Activated B cell treated with CpG ODN at 0.5 μM for 24 hours (primary cell): ENCODE measurements around the gene SYTL4. TPM values are rescaled to one million over a fixed set of nuclear protein-coding genes. Genes with fewer than 3 reads are reported as not detected.

Experiments used
- ATAC-seq: fragments of 200-7000 bp; cut with Tn5 transposase; one replicate; pipeline ENCODE4 v1.10.0; 2021; ENCODE audit warnings: low read depth, mild to moderate bottlenecking, moderate library complexity
- CTCF ChIA-PET: fragments of 350-600 bp; sonication (Branson Sonifier 250); formaldehyde crosslinking; loops from one replicate; lab custom pipeline; 2021; ENCODE audit warnings: antibody characterized with exemption; lab: Charles Lee
- POLR2A ChIA-PET: fragments of 350-600 bp; sonication (Branson Sonifier 250); formaldehyde crosslinking; loops from one replicate; lab custom pipeline; 2021; ENCODE audit warnings: antibody characterized with exemption; lab: Charles Lee
- DNase-seq: peaks from one replicate; pipeline ENCODE4 v3.0.0; 2022
- H3K27ac Mint-ChIP-seq: one replicate; pipeline ENCODE4 v1.8.0; 2020; ENCODE audit warnings: mixed read lengths
- H3K27me3 Mint-ChIP-seq: one replicate; pipeline ENCODE4 v1.8.0; 2021; ENCODE audit warnings: mixed read lengths
- H3K36me3 Mint-ChIP-seq: one replicate; pipeline ENCODE4 v1.8.0; 2021; ENCODE audit warnings: low read depth, mixed read lengths
- H3K4me1 Mint-ChIP-seq: one replicate; pipeline ENCODE4 v1.8.0; 2021; ENCODE audit warnings: mixed read lengths
- H3K4me3 Mint-ChIP-seq: one replicate; pipeline ENCODE4 v1.8.0; 2020; ENCODE audit warnings: mild to moderate bottlenecking, mixed read lengths
- H3K9me3 Mint-ChIP-seq: one replicate; pipeline ENCODE4 v1.8.0; 2020; ENCODE audit warnings: mixed read lengths
- intact Hi-C: fragments of 100-400 bp; cut with micrococcal nuclease; formaldehyde crosslinking; loops from one replicate; pipeline ENCODE4 v1.15.1; 2024
- total RNA-seq: library from RNA; stranded (reverse); gene quantifications from 2 replicates; pipeline ENCODE4 v1.2.3, GENCODE V29; 2022
- TF ChIP-seq, protein P1 (sequence below): fragments of 200-600 bp; IDR thresholded peaks from one replicate; pipeline ENCODE4 v1.8.0; 2022; ENCODE audit warnings: antibody characterized with exemption, mild to moderate bottlenecking

The SYTL4 gene
- total RNA-seq, 1 donor from 2014 or later = 0.20 TPM

DNA sequence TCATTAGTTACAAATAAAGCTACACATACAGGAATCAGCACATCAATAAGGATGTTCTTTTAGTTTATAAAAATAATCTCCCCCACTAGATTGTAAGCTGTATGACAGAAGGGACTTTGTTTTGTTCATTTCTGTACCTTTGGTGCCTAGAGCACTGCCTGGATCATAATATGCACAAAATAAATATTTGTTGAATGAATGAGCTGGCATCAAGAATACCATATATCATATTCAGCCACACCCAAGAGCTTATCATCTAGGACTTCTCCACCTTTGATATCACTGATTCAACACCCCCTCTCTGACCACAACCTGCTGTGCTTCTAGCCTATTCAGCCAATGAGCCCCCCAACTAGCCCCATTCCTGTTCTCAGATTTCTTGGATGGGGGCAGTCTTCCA lies 10.6 kb downstream of the SYTL4 start:
- Mint-ChIP-seq H3K27me3 (peaks cover 3% of the 10 kb centered on the region), H3K4me1 (no peaks in the 10 kb centered on the region), H3K4me3 (no peak overlapping the region), H3K36me3 (no peaks in the 10 kb centered on the region), H3K9me3 (no peaks in the 10 kb centered on the region), H3K27ac (no peak overlapping the region)
- ChIA-PET CTCF (no interaction called here), POLR2A (no interaction called here)
- intact Hi-C loops = no loop called here
- DNase-seq = no peak
- TF ChIP-seq, protein P1, sequence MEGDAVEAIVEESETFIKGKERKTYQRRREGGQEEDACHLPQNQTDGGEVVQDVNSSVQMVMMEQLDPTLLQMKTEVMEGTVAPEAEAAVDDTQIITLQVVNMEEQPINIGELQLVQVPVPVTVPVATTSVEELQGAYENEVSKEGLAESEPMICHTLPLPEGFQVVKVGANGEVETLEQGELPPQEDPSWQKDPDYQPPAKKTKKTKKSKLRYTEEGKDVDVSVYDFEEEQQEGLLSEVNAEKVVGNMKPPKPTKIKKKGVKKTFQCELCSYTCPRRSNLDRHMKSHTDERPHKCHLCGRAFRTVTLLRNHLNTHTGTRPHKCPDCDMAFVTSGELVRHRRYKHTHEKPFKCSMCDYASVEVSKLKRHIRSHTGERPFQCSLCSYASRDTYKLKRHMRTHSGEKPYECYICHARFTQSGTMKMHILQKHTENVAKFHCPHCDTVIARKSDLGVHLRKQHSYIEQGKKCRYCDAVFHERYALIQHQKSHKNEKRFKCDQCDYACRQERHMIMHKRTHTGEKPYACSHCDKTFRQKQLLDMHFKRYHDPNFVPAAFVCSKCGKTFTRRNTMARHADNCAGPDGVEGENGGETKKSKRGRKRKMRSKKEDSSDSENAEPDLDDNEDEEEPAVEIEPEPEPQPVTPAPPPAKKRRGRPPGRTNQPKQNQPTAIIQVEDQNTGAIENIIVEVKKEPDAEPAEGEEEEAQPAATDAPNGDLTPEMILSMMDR = no peak
- ATAC-seq = no peak

DNA sequence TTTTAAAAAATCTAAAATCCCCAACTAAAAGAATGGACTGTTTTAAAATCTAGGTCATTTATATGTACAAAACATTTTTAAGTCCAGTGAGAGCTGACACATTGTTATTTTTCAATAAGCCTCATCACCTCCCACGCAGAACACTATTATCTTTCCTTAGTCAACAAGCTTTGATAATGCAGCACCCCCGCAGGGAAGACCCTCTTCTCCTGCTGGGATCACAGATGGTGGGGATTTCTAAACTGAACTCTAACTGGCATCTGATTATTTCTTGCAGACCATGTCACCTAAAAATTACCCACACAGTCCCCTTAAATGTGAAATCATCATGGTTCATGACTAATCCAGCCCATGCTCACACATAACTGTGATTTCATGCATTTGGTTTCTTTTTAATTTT lies 11.6 kb downstream of the SYTL4 start:
- Mint-ChIP-seq H3K27me3 (peaks cover 3% of the 10 kb centered on the region), H3K9me3 (no peaks in the 10 kb centered on the region), H3K4me1 (no peaks in the 10 kb centered on the region), H3K4me3 (no peak overlapping the region), H3K36me3 (no peaks in the 10 kb centered on the region), H3K27ac (no peak overlapping the region)
- ChIA-PET POLR2A (no interaction called here), CTCF (interaction anchor here (1.5 to 1.6 kb wide), 2 partner anchors 35 to 48 kb away, joined by 3 to 4 read pairs; no protein-coding TSS in a partner anchor)
- intact Hi-C loops = no loop called here
- DNase-seq (no peak), ATAC-seq (no peak)
- TF ChIP-seq, protein P1 = no peak

DNA sequence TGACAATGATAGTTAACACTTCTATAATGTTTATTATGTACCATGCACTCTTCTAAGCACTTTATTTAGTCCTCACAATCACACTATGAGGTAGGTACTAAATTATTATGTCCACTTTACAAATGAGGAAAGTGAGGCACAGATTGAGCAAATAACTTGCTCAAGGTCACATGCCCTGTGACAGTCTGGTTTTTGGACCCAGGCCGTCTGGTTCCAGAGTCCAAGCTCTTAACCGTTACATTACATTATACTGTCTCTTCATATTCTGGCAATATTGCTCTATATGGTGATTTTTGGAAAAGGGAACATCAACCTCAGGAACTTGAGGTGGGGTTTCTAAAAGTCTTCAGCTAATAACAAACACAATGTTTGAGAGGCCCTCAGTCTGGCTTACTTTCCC lies 12.8 kb downstream of the SYTL4 start:
- H3K4me1 Mint-ChIP-seq = no peaks in the 10 kb centered on the region

DNA sequence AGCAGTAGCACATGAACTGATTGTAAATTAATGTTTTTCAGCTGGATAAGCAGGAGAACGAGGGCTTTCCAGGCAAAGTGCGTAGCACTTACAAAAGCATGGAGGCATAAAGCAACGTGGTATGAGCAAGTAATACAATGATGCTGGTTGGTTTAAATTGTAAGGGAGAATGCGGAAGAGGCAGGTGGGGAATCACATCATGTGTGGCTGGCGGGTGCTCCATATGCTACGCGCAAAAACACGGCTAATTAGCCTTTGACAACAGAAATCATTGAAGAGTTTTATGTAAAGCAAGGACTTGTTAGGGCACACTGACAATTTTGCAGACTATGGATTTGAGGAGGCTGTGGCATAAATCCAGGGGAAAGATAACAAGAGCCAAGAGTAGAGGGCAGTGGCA lies 14.6 kb downstream of the SYTL4 start:
- Mint-ChIP-seq H3K4me3 (no peak overlapping the region), H3K27ac (no peak overlapping the region), H3K27me3 (no peaks in the 10 kb centered on the region), H3K9me3 (no peaks in the 10 kb centered on the region), H3K36me3 (no peaks in the 10 kb centered on the region), H3K4me1 (no peaks in the 10 kb centered on the region)
- TF ChIP-seq, protein P1 = no peak
- DNase-seq (no peak), ATAC-seq (no peak)
- CTCF ChIA-PET = no interaction called here
- POLR2A ChIA-PET = no interaction called here
- intact Hi-C loops = no loop called here

More for the DNA sequence above, 12.8 kb downstream of the SYTL4 start:
- Mint-ChIP-seq H3K4me3 (no peak overlapping the region), H3K36me3 (no peaks in the 10 kb centered on the region), H3K27me3 (no peaks in the 10 kb centered on the region), H3K9me3 (no peaks in the 10 kb centered on the region), H3K27ac (no peak overlapping the region)
- DNase-seq = no peak
- TF ChIP-seq, protein P1 = no peak
- ATAC-seq = no peak
- CTCF ChIA-PET = interaction anchor here (1.5 kb wide), 1 partner anchor 34 kb away, joined by 3 read pairs; no protein-coding TSS in a partner anchor
- POLR2A ChIA-PET = no interaction called here
- intact Hi-C loops = no loop called here

DNA sequence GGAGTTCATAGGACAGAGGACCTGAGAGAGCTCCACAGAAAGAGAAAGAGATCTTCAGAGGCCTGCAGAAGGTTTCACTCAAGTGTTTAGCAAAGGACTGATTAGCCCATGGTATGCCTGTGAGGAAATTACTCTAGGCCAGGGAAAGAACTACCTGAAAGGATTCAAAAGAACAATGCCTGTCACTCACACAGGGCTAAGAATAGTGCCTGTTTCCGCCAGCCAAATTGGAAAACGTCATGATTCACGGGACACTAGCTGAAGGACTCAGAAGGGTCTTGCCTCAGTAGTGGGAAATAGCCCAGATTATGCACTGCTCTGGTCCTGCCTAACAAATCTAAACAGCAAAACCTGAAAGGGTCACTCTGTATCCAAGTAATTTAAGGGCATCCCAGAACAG lies 21.1 kb downstream of the SYTL4 start:
- no peaks in the 10 kb centered on the region for H3K36me3 Mint-ChIP-seq
- ChIA-PET POLR2A (no interaction called here), CTCF (no interaction called here)
- no peaks in the 10 kb centered on the region for H3K4me1 Mint-ChIP-seq
- DNase-seq (no peak), ATAC-seq (no peak)
- intact Hi-C loops = no loop called here
- H3K4me3 Mint-ChIP-seq = no peak overlapping the region
- TF ChIP-seq, protein P1 = no peak
- no peaks in the 10 kb centered on the region for H3K27me3 Mint-ChIP-seq
- H3K27ac Mint-ChIP-seq = no peak overlapping the region
- no peaks in the 10 kb centered on the region for H3K9me3 Mint-ChIP-seq
